Mesendoderm (in vitro differentiated cells): ENCODE measurements around the gene FYB1.

Experiments used
- DNase-seq: peaks from one replicate; pipeline ENCODE4 v3.0.0; 2013
- H2AK5ac ChIP-seq: 2 replicates; pipeline ENCODE4 v1.6.1; 2013; ENCODE audit warnings: low read length, inconsistent platforms
- H2BK120ac ChIP-seq: 2 replicates; pipeline ENCODE4 v1.6.1; 2013; ENCODE audit warnings: low read depth, mild to moderate bottlenecking, low read length, moderate library complexity, mixed read lengths
- H2BK15ac ChIP-seq: replicated peaks from 2 replicates; pipeline ENCODE4 v1.6.1; 2013; ENCODE audit warnings: low read depth, mild to moderate bottlenecking, moderate library complexity
- H2BK5ac ChIP-seq: 2 replicates; pipeline ENCODE4 v1.6.1; 2013; ENCODE audit warnings: low read length, inconsistent platforms
- H3K18ac ChIP-seq: 2 replicates; pipeline ENCODE4 v1.6.1; 2013; ENCODE audit warnings: mild to moderate bottlenecking, low read length, mixed read lengths
- H3K23ac ChIP-seq: one replicate; pipeline ENCODE4 v1.6.1; 2013; ENCODE audit warnings: low read length
- H3K27ac ChIP-seq: 2 replicates; pipeline ENCODE4 v1.5.1; 2013; ENCODE audit warnings: low read depth, mild to moderate bottlenecking, inconsistent platforms, low read length, moderate library complexity
- H3K27me3 ChIP-seq: 2 replicates; pipeline ENCODE4 v1.6.1; 2013; ENCODE audit warnings: low read length, control low read depth, mild to moderate bottlenecking, inconsistent platforms; ENCODE audit not compliant: insufficient read depth, poor library complexity
- H3K36me3 ChIP-seq: 2 replicates; pipeline ENCODE4 v1.6.1; 2013; ENCODE audit warnings: low read length, inconsistent platforms; ENCODE audit not compliant: control insufficient read depth, insufficient read depth
- H3K4ac ChIP-seq: one replicate; pipeline ENCODE4 v1.6.1; 2013; ENCODE audit warnings: low read depth, mild to moderate bottlenecking, low read length, moderate library complexity
- H3K4me1 ChIP-seq: 2 replicates; pipeline ENCODE4 v1.6.1; 2013; ENCODE audit warnings: low read depth, low read length, inconsistent platforms; ENCODE audit not compliant: control insufficient read depth
- H3K4me2 ChIP-seq: 2 replicates; pipeline ENCODE4 v1.6.1; 2013; ENCODE audit warnings: low read length
- H3K4me3 ChIP-seq: 2 replicates; pipeline ENCODE4 v1.5.1; 2013; ENCODE audit warnings: mild to moderate bottlenecking, low read length
- H3K56ac ChIP-seq: one replicate; pipeline ENCODE4 v1.6.1; 2013; ENCODE audit warnings: low read length
- H3K79me1 ChIP-seq: 2 replicates; pipeline ENCODE4 v1.6.1; 2013; ENCODE audit warnings: low read length, inconsistent platforms
- H3K79me2 ChIP-seq: 2 replicates; pipeline ENCODE4 v1.6.1; 2013; ENCODE audit warnings: mild to moderate bottlenecking, low read length; ENCODE audit not compliant: control insufficient read depth, insufficient read depth
- H3K9ac ChIP-seq: 2 replicates; pipeline ENCODE4 v1.6.1; 2013; ENCODE audit warnings: low read length, inconsistent platforms
- H4K5ac ChIP-seq: one replicate; pipeline ENCODE4 v1.6.1; 2013; ENCODE audit warnings: low read length
- H4K8ac ChIP-seq: one replicate; pipeline ENCODE4 v1.6.1; 2013; ENCODE audit warnings: low read depth, mild to moderate bottlenecking, control low read depth, low read length, moderate library complexity
- WGBS: extraction: QIAGEN DNeasy Blood & Tissue Kit; methylation state at CpG from one replicate; pipeline ENCODE4 v1.1.7; 2013; ENCODE audit warnings: low lambda C conversion rate, missing lambda C conversion rate; ENCODE audit not compliant: insufficient coverage; ENCODE audit errors: extremely low coverage; 5-methylcytosine and 5-hydroxymethylcytosine counted together

FYB1 gene

DNA sequence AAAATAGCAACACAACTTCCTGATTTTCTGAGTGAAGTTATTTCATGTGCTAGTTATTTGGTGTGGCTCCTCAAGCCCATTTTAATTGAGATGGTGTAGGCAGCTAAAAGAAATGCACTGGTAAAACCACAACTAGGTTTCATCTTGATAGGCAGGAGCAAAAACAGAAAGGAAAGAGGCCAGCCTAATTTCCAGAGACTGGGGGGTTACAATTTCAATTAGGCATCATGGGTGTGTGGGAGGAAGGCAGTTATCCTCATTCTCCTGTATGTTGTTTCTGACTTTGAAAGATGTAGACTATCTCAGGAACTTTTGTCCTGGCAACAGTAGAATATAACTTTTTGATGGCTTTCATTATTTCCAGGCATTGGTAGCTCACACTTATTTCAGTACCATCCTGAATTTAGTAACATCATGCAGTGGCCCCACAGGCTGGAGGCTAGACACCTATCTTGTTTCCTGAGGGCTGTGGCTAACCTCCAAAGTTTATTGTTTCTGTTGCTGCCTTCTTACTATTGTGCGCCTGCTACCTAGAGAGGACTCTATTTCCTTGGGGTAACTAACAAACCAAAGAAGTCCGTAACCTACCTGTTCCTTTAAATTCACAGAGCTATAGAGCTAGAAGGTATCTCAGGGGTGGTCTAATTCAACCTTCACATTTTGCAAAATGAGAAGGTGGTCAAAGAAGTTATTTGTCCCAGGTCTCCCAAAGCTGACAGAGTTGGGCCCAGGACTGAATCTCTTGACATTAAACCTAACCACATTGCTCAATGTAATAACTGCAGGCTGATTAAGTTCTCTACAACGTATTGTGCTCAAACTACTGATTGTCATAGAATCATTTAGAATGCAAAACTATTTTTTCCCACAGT lies 42.4 kb downstream of the FYB1 start:
- H3K56ac ChIP-seq, result no peak overlapping the region
- WGBS, result no CpG with 5 or more reads among the region's 3 CpGs
- no peaks in the 10 kb centered on the region for H3K36me3 ChIP-seq
- H3K9ac ChIP-seq, result no peak overlapping the region
- H3K4ac ChIP-seq, result no peak overlapping the region
- H3K79me1 ChIP-seq, result no peaks in the 10 kb centered on the region
- no peak overlapping the region for H4K8ac ChIP-seq
- no peaks in the 10 kb centered on the region for H3K4me1 ChIP-seq
- H2AK5ac ChIP-seq, result no peak overlapping the region
- H3K27ac ChIP-seq, result no peak overlapping the region
- H3K23ac ChIP-seq, result no peak overlapping the region
- no peak overlapping the region for H2BK120ac ChIP-seq
- H3K27me3 ChIP-seq, result no peaks in the 10 kb centered on the region
- no peaks in the 10 kb centered on the region for H3K79me2 ChIP-seq
- H4K5ac ChIP-seq, result no peak overlapping the region
- no peak overlapping the region for H2BK5ac ChIP-seq
- H3K4me3 ChIP-seq, result no peak overlapping the region
- H2BK15ac ChIP-seq, result no peak overlapping the region
- no peak overlapping the region for H3K18ac ChIP-seq
- H3K4me2 ChIP-seq, result no peak overlapping the region
- no peak for DNase-seq

GRCh38 chr5:39175273-39175955 lies 43.9 kb downstream of the FYB1 start:
- no CpG with 5 or more reads among the region's 5 CpGs for WGBS
- H3K27ac ChIP-seq, result no peak overlapping the region
- H3K23ac ChIP-seq, result no peak overlapping the region

DNA sequence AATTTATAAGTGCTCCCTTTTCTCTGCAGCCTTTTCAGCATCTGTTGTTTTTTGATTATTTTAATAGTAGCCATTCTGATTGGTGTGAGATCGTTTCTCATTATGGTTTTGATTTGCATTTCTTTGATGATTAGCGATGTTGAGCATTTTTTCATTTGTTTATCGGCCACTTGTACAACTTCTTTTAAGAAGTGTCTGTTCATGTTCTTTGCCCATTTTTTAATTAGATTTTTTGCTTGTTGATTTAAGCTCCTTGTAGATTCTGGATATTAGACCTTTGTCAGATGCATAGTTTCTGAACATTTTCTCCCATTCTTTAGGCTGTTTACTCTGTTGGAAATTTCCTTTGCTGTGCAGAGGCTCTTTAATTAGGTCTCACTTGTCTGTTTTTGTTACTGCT lies 46.3 kb downstream of the FYB1 start:
- no peaks in the 10 kb centered on the region for H3K79me2 ChIP-seq
- H3K27ac ChIP-seq, result no peak overlapping the region
- WGBS, result no CpG with 5 or more reads among the region's 3 CpGs
- no peaks in the 10 kb centered on the region for H3K36me3 ChIP-seq
- no peak overlapping the region for H4K8ac ChIP-seq
- H3K23ac ChIP-seq, result no peak overlapping the region
- H3K18ac ChIP-seq, result no peak overlapping the region
- no peaks in the 10 kb centered on the region for H3K27me3 ChIP-seq
- no peak overlapping the region for H2BK5ac ChIP-seq
- H3K4me1 ChIP-seq, result no peaks in the 10 kb centered on the region
- H3K56ac ChIP-seq, result no peak overlapping the region
- H2AK5ac ChIP-seq, result no peak overlapping the region
- H3K9ac ChIP-seq, result no peak overlapping the region
- DNase-seq, result no peak
- H2BK120ac ChIP-seq, result no peak overlapping the region
- H3K4ac ChIP-seq, result no peak overlapping the region
- H4K5ac ChIP-seq, result no peak overlapping the region
- H2BK15ac ChIP-seq, result no peak overlapping the region
- no peaks in the 10 kb centered on the region for H3K79me1 ChIP-seq
- H3K4me3 ChIP-seq, result no peak overlapping the region
- H3K4me2 ChIP-seq, result no peak overlapping the region

More at GRCh38 chr5:39175273-39175955, 43.9 kb downstream of the FYB1 start:
- Histone ChIP-seq H3K79me1 (no peaks in the 10 kb centered on the region), H3K9ac (no peak overlapping the region), H3K36me3 (no peaks in the 10 kb centered on the region), H2AK5ac (no peak overlapping the region), H4K5ac (no peak overlapping the region), H2BK5ac (no peak overlapping the region), H3K4me3 (no peak overlapping the region), H3K4ac (no peak overlapping the region), H4K8ac (no peak overlapping the region), H2BK15ac (no peak overlapping the region), H3K56ac (no peak overlapping the region), H2BK120ac (no peak overlapping the region), H3K4me2 (no peak overlapping the region), H3K18ac (no peak overlapping the region), H3K27me3 (no peaks in the 10 kb centered on the region), H3K79me2 (no peaks in the 10 kb centered on the region), H3K4me1 (no peaks in the 10 kb centered on the region)
- DNase-seq, result peak; percentile 46

GRCh38 chr5:39172593-39172992 lies 46.8 kb downstream of the FYB1 start:
- Histone ChIP-seq H4K5ac (no peak overlapping the region), H3K27ac (no peak overlapping the region), H2BK15ac (no peak overlapping the region), H3K4me2 (no peak overlapping the region), H3K9ac (no peak overlapping the region), H2BK5ac (no peak overlapping the region), H3K4me3 (no peak overlapping the region), H3K56ac (no peak overlapping the region), H2AK5ac (no peak overlapping the region), H3K23ac (no peak overlapping the region), H3K4ac (no peak overlapping the region), H3K18ac (no peak overlapping the region), H3K36me3 (no peaks in the 10 kb centered on the region), H3K79me2 (no peaks in the 10 kb centered on the region), H4K8ac (no peak overlapping the region), H3K79me1 (no peaks in the 10 kb centered on the region), H3K27me3 (no peaks in the 10 kb centered on the region), H2BK120ac (no peak overlapping the region), H3K4me1 (no peaks in the 10 kb centered on the region)
- DNase-seq, result no peak
- WGBS, result no CpG with 5 or more reads among the region's 2 CpGs

GRCh38 chr5:39171647-39172046 lies 47.7 kb downstream of the FYB1 start:
- no peak overlapping the region for H3K56ac ChIP-seq
- H3K4me3 ChIP-seq, result no peak overlapping the region
- H4K8ac ChIP-seq, result no peak overlapping the region
- no peak overlapping the region for H2BK15ac ChIP-seq
- H2AK5ac ChIP-seq, result no peak overlapping the region
- no peak for DNase-seq
- whole genome bisulfite sequencing, result 100% methylated on average over 1 of the region's 4 CpGs
- no peak overlapping the region for H3K9ac ChIP-seq
- no peak overlapping the region for H3K4ac ChIP-seq
- no peak overlapping the region for H2BK120ac ChIP-seq
- no peak overlapping the region for H3K4me2 ChIP-seq
- H3K18ac ChIP-seq, result no peak overlapping the region
- no peaks in the 10 kb centered on the region for H3K27me3 ChIP-seq
- no peak overlapping the region for H3K27ac ChIP-seq
- H4K5ac ChIP-seq, result no peak overlapping the region
- H3K79me1 ChIP-seq, result no peaks in the 10 kb centered on the region
- no peaks in the 10 kb centered on the region for H3K79me2 ChIP-seq
- H3K4me1 ChIP-seq, result no peaks in the 10 kb centered on the region
- no peak overlapping the region for H2BK5ac ChIP-seq
- no peaks in the 10 kb centered on the region for H3K36me3 ChIP-seq
- no peak overlapping the region for H3K23ac ChIP-seq
